ENCODE measurements around the gene RAE1. TPM values are rescaled to one million over a fixed set of nuclear protein-coding genes. Genes with fewer than 3 reads are reported as not detected.

The RAE1 gene
- total RNA-seq, 4 donors from 2014 or later: 24.4 to 42.7 (median 28.3) TPM

DNA sequence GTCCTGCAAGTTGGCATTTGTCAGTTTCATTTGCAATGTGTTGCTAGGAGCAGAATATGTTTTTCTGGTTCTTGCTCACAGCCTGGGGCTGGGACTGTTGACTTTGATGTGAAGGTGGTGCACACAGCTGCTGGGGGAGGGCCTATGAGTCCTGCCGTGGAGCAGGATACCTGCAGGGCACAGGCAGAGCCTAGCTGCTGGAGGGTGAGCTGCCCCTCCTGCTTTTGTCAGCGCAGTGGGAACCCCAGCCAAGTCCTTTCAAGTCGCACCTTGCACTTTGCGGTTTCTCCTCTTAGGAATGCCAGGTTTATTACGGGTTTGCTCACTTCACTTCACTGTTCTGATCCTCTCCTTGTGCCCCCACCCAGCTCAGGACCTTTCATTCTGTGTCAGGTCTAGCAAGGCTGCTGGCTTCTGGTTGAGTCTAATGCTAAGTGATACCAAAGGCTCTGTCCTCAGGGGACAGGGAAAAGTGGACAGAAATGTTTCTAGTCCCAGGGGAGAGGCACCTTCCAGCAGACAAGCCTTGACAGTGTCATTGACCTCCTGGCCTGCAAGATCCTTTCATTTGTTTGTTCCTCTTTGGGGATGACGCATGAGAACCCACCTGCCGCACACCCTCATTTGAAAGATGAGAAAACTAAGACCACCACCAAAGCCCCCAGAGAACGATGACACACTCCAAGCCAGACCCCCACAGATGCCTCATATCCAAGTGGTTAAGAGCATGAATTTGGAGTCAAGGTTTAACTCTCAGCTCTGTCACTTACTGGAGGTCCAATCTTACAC is 24.2 kb upstream of the RAE1 start:
- no peak for DNase-seq
- WGBS, 2 donors: 21 to 26% methylated on average over 2 to 7 of the region's 8 CpGs
- H3K27me3 ChIP-seq: peaks cover 0 to 40% (median 1%) of the 10 kb centered on the region in 4 donors
- H3K4me3 ChIP-seq: no peak overlapping the region
- H3K36me3 ChIP-seq: no peaks in the 10 kb centered on the region
- intact Hi-C loops (cut with DNase I): no loop called here
- TF ChIP-seq, protein P1, sequence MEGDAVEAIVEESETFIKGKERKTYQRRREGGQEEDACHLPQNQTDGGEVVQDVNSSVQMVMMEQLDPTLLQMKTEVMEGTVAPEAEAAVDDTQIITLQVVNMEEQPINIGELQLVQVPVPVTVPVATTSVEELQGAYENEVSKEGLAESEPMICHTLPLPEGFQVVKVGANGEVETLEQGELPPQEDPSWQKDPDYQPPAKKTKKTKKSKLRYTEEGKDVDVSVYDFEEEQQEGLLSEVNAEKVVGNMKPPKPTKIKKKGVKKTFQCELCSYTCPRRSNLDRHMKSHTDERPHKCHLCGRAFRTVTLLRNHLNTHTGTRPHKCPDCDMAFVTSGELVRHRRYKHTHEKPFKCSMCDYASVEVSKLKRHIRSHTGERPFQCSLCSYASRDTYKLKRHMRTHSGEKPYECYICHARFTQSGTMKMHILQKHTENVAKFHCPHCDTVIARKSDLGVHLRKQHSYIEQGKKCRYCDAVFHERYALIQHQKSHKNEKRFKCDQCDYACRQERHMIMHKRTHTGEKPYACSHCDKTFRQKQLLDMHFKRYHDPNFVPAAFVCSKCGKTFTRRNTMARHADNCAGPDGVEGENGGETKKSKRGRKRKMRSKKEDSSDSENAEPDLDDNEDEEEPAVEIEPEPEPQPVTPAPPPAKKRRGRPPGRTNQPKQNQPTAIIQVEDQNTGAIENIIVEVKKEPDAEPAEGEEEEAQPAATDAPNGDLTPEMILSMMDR (IDR thresholded peaks at IDR 0.05): no peak
- TF ChIP-seq POLR2A (IDR thresholded peaks at IDR 0.05): no peak
- H3K27ac ChIP-seq: peak overlapping the region; percentile 35 to 71 (median 59)
- H3K4me1 ChIP-seq: peaks cover 9 to 65% (median 24%) of the 10 kb centered on the region in 3 donors
- no peaks in the 10 kb centered on the region for H3K9me3 ChIP-seq

DNA sequence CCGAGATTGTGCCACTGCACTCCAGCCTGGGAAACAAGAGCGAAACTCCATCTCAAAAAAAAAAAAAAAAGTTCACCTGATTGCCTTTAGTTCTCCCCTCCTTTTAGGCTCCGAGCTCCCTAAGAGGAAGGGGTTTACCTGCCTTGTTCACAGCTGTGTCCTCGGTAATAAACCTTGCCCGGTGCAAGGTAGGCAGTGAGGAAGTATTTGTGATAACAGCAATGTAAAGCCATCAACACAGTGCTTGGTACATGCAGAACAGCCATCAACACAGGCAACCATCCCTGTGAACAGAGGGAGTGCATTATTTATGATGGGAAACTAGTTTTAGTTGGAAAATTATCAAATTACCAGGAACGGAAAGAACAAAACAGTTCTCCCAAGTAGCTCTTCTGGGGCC is 23.2 kb upstream of the RAE1 start:
- intact Hi-C loops (cut with DNase I): no loop called here
- no peak for DNase-seq
- H3K4me1 ChIP-seq: peaks cover 9 to 55% (median 16%) of the 10 kb centered on the region in 3 donors
- peak overlapping the region in 1 of 4 donors; percentile 35 for H3K27ac ChIP-seq
- H3K4me3 ChIP-seq: no peak overlapping the region
- no peaks in the 10 kb centered on the region for H3K9me3 ChIP-seq
- TF ChIP-seq, protein P1 (IDR thresholded peaks at IDR 0.05): no peak
- TF ChIP-seq POLR2A (IDR thresholded peaks at IDR 0.05): no peak
- H3K27me3 ChIP-seq: peaks cover 0 to 38% (median 1%) of the 10 kb centered on the region in 4 donors
- H3K36me3 ChIP-seq: no peaks in the 10 kb centered on the region
- 61 to 62% methylated on average over 6 of the region's 6 CpGs for WGBS, 2 donors

DNA sequence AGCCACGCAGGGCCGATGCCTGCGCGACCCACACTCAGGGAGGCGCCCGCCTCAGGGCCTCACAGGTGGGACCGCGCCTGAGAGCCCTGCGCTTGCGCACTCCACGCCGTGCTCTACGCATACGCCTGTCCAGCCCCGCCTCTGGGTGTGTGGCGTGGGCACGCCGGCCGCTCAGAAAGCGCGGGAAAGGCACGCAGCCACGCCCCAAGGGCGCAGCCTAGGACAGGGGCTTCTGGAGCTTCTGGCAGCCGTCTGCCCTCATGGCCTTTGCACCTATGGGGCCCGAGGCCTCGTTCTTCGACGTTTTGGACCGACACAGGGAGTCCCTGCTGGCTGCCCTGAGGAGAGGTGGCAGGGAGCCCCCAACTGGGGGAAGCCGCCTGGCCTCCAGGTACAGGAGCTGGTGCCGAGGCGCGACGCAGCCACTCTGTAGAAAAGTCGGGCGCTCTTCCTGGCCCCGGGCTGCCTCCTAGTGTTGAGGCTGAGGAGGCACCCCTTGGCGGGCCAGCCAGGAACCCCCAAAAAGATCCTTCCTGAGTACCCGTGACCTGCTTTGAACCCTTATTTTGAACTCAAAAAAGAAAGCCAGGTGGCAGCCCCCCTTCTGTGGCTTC is 21.3 kb upstream of the RAE1 start, which contains the start of gene SPO11:
TSS of gene SPO11 (plus strand) at position 196 of the 614 bp plus-strand sequence. CDS start at position 261, 65 bp downstream.
- 73% methylated on average over 4 of the region's 40 CpGs; no CpG with 5 or more reads in 1 of the 2 donors for WGBS, 2 donors
- DNase-seq: no peak
- intact Hi-C loops (cut with DNase I): no loop called here

DNA sequence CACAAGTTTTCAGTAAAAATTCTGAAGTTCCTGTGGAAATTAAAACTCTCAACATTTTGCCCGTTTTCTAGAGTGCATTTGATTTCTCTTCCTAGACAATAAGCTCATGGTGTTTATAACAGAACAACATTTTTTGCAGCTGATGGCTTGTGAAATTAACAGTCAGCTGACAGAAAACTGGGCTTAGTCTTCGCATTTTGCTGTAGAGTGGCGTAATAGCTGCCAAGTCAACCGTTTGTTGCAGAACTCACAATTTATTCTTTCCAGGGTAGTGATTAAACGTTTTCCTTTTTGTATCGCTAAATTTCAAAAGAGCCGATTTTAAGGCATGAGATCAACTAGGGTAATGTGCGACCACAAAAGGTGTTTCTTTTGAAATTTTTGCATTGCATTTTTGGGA is 20.1 kb upstream of the RAE1 start:
- Histone ChIP-seq H3K9me3 (no peaks in the 10 kb centered on the region), H3K4me1 (peaks cover 3 to 25% (median 4%) of the 10 kb centered on the region in 3 donors), H3K4me3 (no peak overlapping the region), H3K27ac (no peak overlapping the region), H3K36me3 (no peaks in the 10 kb centered on the region), H3K27me3 (peaks cover 0 to 43% (median 1%) of the 10 kb centered on the region in 4 donors)
- intact Hi-C loops (cut with DNase I): no loop called here
- DNase-seq: no peak
- 40 to 44% methylated on average over 8 of the region's 8 CpGs for WGBS, 2 donors
- TF ChIP-seq POLR2A (IDR thresholded peaks at IDR 0.05): no peak
- TF ChIP-seq, protein P1 (IDR thresholded peaks at IDR 0.05): no peak

More for the DNA sequence above, 21.3 kb upstream of the RAE1 start, which contains the start of gene SPO11:
- Histone ChIP-seq H3K4me3 (no peak within 1 kb of the TSS), H3K27me3 (peaks cover 0 to 43% (median 1%) of the 10 kb centered on the region in 4 donors), H3K36me3 (no peaks in the 10 kb centered on the region), H3K27ac (no peak within 1 kb of the TSS), H3K4me1 (peaks cover 7 to 38% (median 9%) of the 10 kb centered on the region in 3 donors), H3K9me3 (no peaks in the 10 kb centered on the region)
- TF ChIP-seq, protein P1 (IDR thresholded peaks at IDR 0.05): peak in 4 of 6 experiments; percentile 19 to 56 (median 34)
- TF ChIP-seq POLR2A (IDR thresholded peaks at IDR 0.05): no peak

Measured in esophagus squamous epithelium (tissue), 5 donors.